ENCODE results near the gene TUFT1.

Gene TUFT1

DNA sequence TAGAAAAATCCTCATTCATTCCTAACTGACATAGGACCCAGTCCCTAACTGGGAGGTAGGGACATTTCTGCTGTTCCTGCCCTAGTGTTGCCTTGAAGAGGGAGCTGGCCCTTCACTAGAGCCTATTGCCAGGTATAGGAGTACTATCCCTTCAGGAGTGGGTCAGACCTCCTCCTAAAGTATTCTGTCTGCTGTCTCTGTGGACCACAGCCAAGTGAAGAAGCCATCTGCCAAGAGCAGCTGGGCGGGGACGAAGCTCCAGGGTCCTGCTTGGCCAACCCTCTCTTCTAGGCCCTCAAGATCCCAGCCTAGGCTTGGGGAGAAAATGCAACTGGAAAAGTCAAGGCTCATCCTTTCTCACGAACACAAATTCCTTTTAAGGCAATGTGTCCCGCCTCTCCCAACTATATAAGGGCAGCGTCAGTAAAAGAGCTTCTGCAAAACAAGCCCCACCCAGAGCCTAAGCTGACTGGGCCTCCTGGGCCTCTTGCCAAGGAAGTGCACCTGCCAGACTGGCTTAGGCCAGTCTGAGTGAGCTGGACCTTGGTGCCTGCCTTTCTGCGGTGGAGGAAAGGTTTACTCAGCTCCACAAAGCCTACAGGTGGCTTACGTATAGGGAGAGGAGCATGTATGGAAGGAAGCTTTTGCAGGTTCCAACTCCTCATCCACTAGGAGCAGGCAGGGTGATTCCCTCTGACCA lies 638 bp upstream of the TUFT1 start:
- DNase-seq (ENCODE audit: low read depth, low spot score), result peak; percentile 91

DNA sequence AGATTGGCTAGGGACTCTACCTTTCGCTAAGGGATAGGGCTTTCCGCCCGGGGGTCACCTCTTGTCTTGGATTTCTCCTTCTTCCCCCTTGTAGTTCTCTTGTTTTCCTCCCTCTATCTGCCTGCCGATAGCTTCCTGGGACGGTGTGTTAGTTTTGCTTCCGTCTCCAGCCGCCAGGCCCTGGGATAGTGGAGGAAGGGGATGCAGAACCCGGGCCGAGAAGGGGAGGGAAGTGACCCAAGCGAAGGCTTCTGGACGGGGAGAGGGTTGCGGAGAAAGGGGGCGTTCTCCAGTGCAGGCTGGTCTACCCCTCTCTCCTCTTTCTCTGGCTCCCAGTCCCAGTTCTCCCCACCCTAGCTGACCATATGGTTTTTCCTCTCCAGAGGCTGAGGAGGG lies 871 bp downstream of the TUFT1 start:
- peak; percentile 53 for DNase-seq (ENCODE audit: low read depth, low spot score)

DNA sequence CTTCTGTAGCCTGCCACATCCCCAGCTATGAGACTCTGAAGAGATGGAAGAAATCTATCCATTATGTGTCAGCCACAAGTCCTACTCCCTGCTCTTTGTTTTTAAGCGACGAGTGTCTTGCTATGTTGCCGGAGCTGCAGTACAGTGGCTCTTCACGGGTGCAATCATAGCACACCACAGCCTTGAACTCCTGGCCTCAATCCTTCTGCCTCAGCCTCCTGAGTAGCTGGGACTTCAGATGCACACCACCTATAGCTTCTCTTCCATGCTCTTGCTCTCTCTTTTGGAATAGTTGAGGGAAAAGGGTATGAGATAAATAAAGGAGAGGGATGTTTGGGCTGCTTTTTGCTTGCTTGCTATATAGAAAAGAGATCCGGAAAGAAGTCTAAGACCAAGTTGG lies 1.6 kb downstream of the TUFT1 start:
- no peak for DNase-seq (ENCODE audit: low read depth, low spot score)

DNA sequence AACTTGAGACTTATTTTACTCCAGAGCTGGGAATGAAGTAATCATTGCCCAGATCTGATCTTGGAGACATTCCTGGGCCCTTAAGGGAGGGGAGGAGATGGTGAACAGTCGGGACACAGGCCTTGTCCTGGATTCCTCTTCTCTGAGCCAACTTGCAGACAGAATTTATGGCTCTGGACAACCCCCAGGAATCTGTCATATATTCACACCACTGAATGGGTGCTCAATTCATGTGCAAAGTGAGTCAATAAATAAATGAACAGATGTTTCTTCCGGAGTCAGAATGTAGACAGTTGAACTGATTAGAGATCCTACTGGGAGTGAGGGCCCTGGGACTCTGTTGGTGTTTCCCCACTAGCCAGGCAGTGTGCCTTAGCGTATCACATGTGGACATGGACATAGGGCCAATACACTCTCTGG lies 2.6 kb downstream of the TUFT1 start:
- DNase-seq (ENCODE audit: low read depth, low spot score), result peak; percentile 72

DNA sequence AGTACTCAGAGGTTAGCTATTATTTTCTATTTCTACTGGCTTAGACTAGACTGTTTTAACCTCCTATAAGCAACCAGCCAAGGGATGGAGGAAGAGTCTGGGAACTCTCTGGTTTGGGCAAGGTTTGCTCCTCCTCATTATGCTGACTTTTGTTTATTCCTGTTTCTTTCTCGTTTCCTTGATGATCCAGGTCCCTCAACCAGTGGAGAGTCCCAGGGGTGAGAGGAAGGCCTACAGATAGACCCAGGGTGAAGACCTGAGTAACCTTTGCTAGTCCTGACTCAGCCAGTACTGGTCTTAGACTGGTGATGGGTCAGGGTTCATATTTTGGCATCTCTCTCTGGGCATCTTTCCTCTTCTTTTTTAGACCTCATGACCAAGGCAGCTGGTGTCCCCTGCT lies 5.4 kb downstream of the TUFT1 start:
- no peak for DNase-seq (ENCODE audit: low read depth, low spot score)

DNA sequence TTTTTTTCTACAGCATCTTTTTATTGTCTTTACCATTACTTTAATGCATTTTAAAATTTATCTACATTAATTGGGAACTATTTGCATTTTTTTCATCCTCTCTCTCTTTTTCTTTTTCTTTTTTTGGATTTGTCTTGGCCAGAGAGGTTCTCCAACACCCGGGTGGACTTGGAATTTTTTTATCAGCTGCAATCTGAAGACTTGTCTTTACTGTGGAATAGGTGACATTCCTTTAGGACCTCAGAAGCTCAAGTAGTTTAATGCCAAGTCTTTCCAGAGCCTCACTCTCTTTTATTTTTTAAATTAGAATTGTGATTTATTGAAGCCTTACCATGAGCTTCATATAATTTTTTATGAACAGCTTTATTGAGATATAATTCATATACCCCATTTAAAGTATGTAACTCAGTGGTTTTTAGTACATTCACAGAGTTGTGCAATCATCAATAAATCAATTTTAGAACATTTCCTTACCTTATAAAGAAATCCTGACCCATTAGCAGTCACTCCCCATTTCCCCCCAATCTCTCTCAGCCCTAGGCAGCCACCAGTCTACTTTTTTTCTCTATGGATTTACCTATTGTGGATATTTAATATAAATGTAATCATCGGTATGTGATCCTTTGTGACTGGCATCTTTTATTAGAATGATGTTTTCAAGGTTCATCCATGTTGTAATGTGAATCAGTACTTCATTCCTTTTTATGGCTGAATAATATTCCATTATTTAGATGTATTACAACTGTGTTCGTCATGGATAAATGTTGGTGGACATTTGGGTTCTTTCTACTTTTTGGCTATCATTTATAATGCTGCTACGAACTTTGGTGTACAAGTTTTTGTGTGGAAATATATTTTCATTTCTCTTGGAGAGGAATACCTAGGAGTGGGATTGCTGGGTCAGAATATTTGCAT lies 6.2 kb downstream of the TUFT1 start:
- no peak for DNase-seq (ENCODE audit: low read depth, low spot score)

DNA sequence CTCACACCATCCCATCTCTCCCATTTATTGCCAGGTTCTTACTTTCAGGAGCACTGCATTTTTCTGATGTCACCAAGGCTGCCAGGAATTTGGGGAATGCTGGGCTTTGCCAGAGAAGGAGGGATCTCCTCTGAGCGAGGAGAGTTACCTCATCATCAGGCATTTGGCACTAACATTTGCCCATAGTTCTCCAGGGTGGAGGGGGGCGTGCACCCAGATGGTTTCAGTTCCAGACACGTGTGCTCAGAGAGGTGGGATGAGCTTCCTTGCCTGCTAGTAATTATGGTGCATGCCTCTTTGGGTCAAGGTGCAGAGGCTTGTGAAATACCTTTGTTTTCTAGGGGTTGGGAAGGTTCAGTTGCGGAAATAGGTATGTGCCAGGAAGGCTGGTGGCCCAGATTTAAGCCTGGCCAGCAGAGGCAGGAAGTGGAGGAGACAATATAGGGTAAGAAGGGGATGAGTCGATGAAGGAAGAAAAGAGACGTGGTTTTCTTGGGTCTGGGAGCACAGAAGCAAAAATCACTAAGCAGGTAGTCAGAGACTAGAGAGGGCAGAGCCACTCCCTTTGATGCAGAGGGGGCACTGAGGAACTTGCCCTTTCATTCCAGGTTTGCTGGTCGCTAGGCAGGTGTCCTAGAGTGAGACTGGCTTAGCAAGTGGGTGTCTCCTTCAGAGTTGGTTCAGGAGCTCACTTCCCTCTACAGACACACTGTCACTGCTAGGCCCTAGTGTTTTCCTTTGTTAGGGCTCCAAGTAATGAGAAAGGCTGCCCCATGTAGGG lies 7.2 kb downstream of the TUFT1 start:
- DNase-seq (ENCODE audit: low read depth, low spot score), result peak; percentile 97

DNA sequence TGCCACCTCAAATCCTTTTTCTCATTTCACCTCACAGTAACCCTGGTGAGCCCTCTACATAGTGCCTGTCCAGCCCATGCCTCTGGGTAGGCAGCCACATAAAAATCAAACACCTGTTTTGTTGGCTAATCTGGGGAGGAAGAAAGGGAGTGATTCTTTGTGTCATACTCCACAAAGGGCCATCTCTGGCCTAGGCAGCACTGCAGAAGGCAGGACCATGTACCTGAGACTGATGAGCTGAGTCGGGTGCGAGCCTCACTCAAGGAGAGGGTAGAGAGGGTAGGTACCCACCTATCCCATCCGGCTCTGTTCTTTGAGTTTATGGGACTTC lies 7.8 kb downstream of the TUFT1 start:
- DNase-seq (ENCODE audit: low read depth, low spot score), result no peak

DNA sequence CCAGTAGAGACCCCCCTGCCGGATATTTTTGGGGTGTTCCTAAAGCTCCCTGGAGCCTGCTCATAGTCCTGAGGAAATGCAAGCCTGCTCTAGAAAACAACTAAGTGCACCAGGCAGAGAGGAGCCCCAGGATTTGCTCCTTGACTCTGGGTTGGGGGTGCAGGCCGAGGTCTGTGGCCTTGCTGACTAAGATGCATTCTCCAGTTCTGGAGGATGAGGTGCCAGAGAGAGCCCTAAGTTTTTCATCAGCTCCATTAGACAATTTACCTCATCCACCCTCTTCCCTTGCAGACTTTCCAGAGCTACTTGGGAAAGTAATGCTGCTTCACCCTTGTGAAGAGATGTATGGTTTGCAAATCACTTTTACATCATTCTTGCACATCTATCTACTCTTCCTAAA lies 9.1 kb downstream of the TUFT1 start:
- no peak for DNase-seq (ENCODE audit: low read depth, low spot score)

DNA sequence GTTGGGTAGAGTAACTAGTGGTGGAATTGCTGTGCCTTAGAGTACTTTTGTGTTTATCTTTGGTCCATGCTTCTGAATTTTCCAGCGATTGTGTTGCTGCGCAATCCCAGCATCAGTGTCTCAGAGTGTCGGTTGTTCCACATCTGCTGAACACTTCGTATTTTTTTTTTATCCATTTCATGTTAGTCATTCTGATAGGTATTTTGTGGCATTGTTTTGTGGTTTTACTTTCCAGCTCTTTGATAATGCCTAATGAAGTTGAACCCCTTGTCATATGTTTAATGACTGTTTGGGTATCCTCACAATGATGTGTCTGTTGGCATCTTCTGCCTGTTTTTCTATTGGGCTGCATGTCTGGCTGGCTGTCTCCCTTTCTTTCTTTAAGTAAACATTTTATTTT lies 13.6 kb downstream of the TUFT1 start:
- DNase-seq (ENCODE audit: low read depth, low spot score), result peak; percentile 57

DNA sequence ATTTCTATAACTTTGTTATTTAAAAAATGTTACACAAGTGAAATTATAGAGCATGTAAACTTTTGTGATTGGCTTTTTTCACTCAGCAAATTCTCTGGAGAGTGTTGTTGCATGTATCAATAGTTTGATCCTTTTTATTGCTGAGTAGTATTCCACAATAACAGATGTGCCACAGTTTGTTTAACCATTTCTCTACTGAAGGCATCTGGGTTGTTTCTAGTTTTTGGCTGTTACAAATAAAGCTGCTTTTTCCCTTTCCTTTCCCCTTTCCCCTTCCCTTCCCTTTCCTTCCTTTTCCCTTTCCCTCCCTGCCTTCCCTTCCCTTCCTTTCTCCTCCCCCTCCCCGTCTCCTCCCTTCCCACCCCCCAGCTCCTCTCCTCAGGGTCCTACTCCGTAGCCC lies 15.9 kb downstream of the TUFT1 start:
- no peak for DNase-seq (ENCODE audit: low read depth, low spot score)

DNA sequence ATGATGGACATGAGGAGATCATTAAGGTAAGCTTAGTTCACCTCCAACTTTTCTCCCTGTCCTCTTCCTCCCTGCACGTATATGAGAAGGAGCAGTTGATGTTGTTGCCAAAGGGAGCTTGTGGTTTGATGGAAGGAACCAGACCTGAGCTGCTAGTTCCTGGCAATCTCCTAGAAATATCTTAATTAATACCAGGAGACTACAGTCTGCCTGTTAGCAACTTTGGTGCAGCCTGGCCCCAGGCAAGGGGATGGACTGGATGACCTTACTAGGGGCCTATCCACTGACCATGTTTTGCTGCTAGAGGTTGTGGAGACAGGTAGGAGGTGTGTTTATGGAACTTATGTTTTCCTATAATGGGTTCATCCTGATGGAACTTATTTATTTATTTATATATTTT lies 22.6 kb downstream of the TUFT1 start:
- no peak for DNase-seq (ENCODE audit: low read depth, low spot score)

DNA sequence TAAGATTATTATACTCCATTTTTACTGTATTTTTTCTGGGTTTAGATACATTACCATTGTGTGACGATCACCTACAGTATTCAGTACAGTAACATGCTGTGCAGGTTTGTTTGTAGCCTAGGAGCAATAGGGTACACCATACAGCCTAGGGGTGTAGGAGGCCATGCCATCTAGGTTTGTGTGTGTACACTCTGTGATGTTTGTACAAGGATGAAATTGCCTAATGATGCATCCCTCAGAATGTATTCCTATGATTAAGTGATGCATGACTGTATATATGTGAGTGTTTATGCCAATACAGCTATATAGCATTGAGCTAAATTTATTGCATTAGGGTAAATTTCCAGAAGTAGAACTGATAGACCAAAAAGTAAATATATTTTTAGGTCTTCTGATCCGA lies 23.3 kb downstream of the TUFT1 start:
- DNase-seq (ENCODE audit: low read depth, low spot score), result no peak

DNA sequence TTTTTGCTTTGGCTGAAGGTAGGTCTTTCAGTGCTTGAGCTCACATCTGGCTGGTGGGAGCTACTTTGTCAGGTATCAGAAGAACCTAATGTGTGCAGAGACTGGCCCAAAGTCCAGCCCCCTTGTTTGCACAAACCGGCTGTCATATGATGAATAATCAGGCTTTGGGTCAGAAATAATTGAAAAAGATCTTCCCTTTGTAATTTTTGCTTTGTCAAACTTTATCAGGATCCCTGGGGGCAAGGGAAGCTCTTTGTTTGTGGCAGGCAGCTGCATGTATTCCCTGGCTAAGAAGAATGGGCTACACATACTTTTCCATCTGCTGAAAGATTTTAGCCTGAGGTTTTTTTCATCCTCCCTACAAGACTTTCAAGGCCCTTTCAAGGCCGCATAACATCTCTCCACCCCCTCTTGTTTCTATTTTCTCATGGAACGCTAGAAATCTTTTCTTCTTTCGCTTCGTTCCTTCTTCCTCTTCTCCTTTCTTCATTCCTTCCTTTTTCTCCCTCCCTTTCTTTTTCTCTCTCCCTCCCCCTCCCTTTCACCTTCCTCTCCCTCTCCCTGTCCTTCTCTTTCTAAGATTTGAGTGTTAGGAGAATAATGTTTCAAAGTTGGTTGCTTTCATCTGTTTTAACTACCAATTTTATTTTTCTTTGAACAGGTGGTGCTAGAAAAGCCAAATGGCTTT lies 25.5 kb downstream of the TUFT1 start:
- DNase-seq (ENCODE audit: low read depth, low spot score), result no peak

DNA sequence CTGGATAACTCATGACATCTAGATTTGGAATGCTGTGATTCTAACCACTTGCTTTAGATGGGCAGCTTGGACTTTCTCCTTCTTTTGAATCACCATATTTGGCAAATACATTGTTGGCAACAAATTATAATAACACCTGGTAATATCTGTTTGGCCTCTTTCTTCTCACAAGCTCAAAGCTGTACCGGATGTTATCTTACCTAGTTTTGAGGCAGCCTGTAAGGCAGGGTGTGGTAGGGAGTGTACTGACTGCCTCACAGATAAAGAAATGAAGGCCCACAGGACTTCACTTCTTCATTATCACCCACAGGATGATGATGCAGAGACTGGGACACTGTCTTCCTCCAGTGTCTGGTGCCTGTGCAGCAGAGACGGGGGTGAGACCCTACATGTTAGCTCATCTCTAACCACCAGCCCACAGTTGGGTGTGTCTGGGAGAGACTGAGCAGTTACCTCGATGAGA lies 28.5 kb downstream of the TUFT1 start:
- no peak for DNase-seq (ENCODE audit: low read depth, low spot score)

DNA sequence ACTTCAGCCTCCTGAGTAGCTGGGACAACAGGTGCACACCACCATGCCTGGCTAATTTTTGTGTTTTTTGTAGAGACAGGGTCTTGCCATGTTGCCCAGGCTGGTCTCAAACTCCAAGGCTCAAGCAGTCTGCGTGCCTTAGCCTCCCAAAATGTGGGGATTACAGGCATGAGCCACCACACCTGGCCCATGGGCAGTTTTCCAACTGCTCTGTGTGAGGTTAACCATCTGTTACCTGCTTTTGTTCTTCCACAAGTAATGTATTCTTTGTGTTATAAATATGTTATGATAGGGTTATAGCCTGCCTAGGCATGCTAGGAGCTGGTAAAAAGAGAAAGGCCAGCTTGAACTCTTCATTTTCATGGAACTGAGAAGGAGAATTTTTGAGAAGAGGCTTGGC lies 30.7 kb downstream of the TUFT1 start:
- no peak for DNase-seq (ENCODE audit: low read depth, low spot score)

DNA sequence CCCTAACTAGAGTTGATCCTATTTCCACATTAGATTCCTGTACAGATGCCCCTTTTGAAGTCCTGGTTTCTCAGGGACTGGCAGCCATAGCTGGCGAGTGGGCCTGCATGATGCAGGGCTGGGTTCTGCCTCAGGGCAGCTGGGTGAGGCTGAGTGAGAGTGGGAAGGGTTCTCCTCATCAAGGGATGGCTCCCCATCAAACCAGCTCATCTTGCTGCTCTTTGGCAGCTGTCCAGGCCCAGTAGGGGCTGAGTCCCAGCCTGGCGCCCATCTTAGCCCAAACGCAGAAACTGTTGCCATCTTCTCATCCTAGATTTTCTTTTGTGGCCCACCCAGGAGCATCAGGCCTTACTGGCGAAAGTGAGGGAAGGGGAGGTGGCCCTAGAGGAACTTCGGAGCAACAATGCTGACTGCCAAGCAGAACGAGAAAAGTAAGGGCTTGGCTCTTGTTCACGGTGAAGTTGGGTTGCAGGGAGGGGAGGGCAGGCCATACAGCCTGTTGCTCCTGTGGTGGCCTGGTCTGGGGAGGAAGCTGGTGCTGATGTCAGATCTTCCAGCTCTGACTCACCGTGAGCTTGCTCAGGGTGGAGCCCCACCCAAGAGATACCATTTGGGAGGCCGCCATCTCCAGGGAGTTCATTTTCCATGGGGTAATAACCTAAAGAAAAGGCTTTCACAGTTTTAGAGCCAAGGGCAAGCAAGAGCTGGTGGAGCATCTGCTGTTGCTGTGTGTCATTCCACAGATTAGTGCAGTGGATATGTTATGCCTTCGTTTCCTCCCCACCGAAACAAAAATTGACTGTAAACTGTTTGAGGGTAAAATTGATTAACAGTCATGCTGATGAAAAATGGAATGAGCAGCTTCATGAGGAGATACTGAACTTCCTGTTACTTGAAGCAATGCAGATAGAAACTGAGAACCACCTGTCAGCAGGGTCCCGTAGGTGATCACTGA lies 34.7 kb downstream of the TUFT1 start:
- DNase-seq (ENCODE audit: low read depth, low spot score), result peak; percentile 41

DNA sequence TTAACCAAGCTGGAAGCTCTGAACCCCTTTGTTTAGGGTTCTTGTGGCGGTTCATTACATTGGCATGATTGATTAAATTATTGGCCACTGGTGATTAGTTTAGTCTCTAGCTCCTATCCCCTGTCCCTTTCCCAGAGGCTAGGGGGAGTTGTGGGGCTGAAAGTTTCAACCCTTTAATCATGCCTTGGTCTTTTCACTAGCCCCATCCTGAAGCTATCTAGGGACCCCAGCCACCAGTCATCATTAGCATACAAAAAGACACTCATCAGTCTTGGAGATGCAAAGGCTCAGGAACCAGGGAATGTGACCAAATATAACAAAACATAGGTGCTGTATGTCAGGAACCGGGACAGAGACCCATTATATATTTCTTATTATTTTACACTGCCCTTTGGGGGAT lies 37.1 kb downstream of the TUFT1 start:
- DNase-seq (ENCODE audit: low read depth, low spot score), result no peak

DNA sequence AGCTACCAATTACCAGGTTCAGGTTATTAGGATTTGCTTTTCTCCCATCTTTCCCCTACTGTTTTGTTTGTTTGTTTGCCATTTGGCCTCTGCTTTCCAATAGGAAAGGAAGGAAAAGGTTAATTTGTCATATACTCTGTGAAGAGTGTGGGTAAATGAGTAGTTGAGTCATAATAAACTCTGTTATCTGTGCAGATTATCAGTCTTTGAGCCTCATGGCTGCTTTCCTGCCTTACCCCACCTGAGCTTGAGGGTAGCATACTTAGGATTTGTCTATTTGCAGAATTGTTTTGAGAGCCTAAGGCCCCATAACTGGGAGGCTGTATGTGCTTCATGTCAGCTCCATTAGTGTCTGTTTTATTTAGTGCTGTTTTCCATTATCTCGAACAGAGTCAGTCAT lies 38.8 kb downstream of the TUFT1 start:
- no peak for DNase-seq (ENCODE audit: low read depth, low spot score)

DNA sequence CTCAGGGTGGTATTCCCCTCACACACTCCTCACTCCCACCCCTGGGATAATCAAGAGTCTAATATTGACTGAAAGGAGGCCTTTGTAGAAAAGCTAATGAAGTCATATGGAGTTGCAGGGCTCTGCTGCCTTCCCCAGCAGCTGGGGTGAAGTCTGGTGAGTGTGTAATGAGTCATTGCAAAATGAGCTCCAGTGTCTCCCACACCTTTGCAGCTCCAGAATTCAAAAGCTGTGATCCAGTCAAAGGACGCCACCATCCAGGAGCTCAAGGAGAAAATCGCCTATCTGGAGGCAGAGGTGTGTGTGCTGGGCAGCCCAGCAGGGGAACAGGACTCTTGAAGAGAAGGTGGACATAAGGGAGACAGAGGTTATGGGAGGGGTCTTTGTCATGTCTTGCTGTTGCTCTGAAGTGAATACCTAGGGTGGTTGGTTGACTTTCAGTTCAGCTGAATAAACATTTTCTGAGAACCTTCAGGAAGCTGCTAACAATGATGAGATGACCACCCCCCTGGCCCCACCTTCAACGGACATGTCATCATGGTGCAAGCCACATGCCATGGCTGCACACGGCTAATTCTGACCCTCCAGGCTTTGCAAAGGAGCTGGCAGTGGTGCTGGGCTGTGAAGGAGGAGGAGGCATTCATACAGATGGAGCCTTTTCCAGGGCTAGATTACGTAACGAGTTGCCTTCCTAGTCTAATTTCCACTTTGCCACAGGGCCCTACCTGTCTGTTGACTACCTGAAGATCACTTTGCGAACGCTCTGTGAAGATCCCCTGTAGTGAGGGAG lies 39.5 kb downstream of the TUFT1 start:
- DNase-seq (ENCODE audit: low read depth, low spot score), result peak; percentile 29

Data from astrocyte of the hippocampus (primary cell).